Fibroblast of lung (primary cell): Measurements from ENCODE around the gene PBX1. TPM values are rescaled to one million over a fixed set of nuclear protein-coding genes. Genes with fewer than 3 reads are reported as not detected.

Experiments used
- DNase-seq, 2 donors: peaks; one replicate each; pipeline versions ENCODE4 v3.0.0 to v3.0.0-alpha.2; 2010; ENCODE audit warnings: low read depth in 2 of 2
- H2AFZ ChIP-seq: 2 replicates; pipeline ENCODE4 v1.5.1; 2012; ENCODE audit warnings: low read length, control low read depth, inconsistent platforms
- H3K27ac ChIP-seq: 2 replicates; pipeline ENCODE4 v1.5.1; 2011; ENCODE audit warnings: low read length, control low read depth; ENCODE audit not compliant: insufficient read depth
- H3K27me3 ChIP-seq: 2 replicates; pipeline ENCODE4 v1.5.1; 2011; ENCODE audit warnings: mild to moderate bottlenecking, low read length; ENCODE audit not compliant: control insufficient read depth, insufficient read depth
- H3K36me3 ChIP-seq: 2 replicates; pipeline ENCODE4 v1.5.1; 2011; ENCODE audit warnings: low read length; ENCODE audit not compliant: control insufficient read depth, insufficient read depth
- H3K4me1 ChIP-seq: 2 replicates; pipeline ENCODE4 v1.5.1; 2011; ENCODE audit warnings: low read length; ENCODE audit not compliant: control insufficient read depth, insufficient read depth; ENCODE audit errors: extremely low read depth
- H3K4me2 ChIP-seq: 2 replicates; pipeline ENCODE4 v1.5.1; 2011; ENCODE audit warnings: low read length, control low read depth; ENCODE audit not compliant: insufficient read depth; ENCODE audit errors: extremely low read depth
- H3K4me3 ChIP-seq, 4 experiments: fragments of 200-600 bp in 1 of 4; sonication (generic) in 1 of 4; replicated peaks in 1 of 4; 2 replicates each; pipeline ENCODE4 v1.5.1; 2011 to 2016; ENCODE audit warnings: low read length in 4 of 4, low read depth in 3 of 4, mild to moderate bottlenecking in 3 of 4, control low read depth in 2 of 4, inconsistent platforms in 1 of 4, mixed read lengths in 1 of 4; ENCODE audit not compliant: insufficient read depth in 1 of 4; ENCODE audit errors: control extremely low read depth in 1 of 4
- H3K79me2 ChIP-seq: 2 replicates; pipeline ENCODE4 v1.5.1; 2012; ENCODE audit warnings: mild to moderate bottlenecking, low read length, inconsistent platforms; ENCODE audit not compliant: control insufficient read depth, insufficient read depth
- H3K9ac ChIP-seq: 2 replicates; pipeline ENCODE4 v1.5.1; 2011; ENCODE audit warnings: mild to moderate bottlenecking, low read length, control low read depth; ENCODE audit not compliant: insufficient read depth
- H3K9me3 ChIP-seq: 2 replicates; pipeline ENCODE4 v1.5.1; 2012; ENCODE audit warnings: low read depth, low read length; ENCODE audit not compliant: control insufficient read depth, insufficient read depth
- H4K20me1 ChIP-seq: 2 replicates; pipeline ENCODE4 v1.5.1; 2011; ENCODE audit warnings: low read length; ENCODE audit not compliant: control insufficient read depth, insufficient read depth; ENCODE audit errors: extremely low read depth
- CTCF ChIP-seq, 2 donors: IDR thresholded peaks in 1 of 2; conservative IDR thresholded peaks in 1 of 2; 1 replicate in 1 of 2; 2 replicates in 1 of 2; pipeline ENCODE4 v1.5.1; 2011 to 2012; ENCODE audit warnings: low read length in 2 of 2, control low read depth in 1 of 2, inconsistent platforms in 1 of 2, low read depth in 1 of 2, mild to moderate bottlenecking in 1 of 2
- EZH2 ChIP-seq: IDR thresholded peaks from 2 replicates; pipeline ENCODE4 v1.5.1; 2012; ENCODE audit warnings: low read length, control low read depth, mild to moderate bottlenecking; ENCODE audit errors: missing control alignments
- polyA plus RNA-seq, 2 donors: library from polyadenylated mRNA; depleted of rRNA in 1 of 2; stranded (reverse) in 1 of 2; unstranded in 1 of 2; fragments of >200 nt; gene quantifications; 2 replicates each; pipeline ENCODE4 v1.2.1, GENCODE V29; 2011 to 2012; ENCODE audit warnings: missing spikeins in 1 of 2
- total RNA-seq: library from RNA; depleted of rRNA; stranded (reverse); fragments of >200 nt; gene quantifications from 2 replicates; pipeline ENCODE4 v1.2.1, GENCODE V29; 2014

The PBX1 gene
- total and polyA plus RNA-seq, 2 donors (not counting 1 experiment from before 2014, with no cell fraction given), result 43.1 to 46.7 TPM

- Histone ChIP-seq H3K4me2 (no peak overlapping the region), H3K36me3 (no peaks in the 10 kb centered on the region), H3K27me3 (no peaks in the 10 kb centered on the region), H3K9ac (no peak overlapping the region), H3K79me2 (no peaks in the 10 kb centered on the region), H3K9me3 (no peaks in the 10 kb centered on the region), H3K4me1 (peaks cover 26% of the 10 kb centered on the region), H2AFZ (no peak overlapping the region), H3K27ac (no peak overlapping the region), H3K4me3 (no peak overlapping the region), H4K20me1 (no peaks in the 10 kb centered on the region)
- no peak for TF ChIP-seq EZH2
- TF ChIP-seq CTCF (conservative IDR thresholded peaks at IDR 0.05 in 1 of 2, IDR thresholded peaks at IDR 0.05 in 1 of 2; ENCODE audit: low read depth in 1 of 2, low read length in 2 of 2), result peak in 1 of 2 donors; percentile 21
- DNase-seq, result no peak
These were observed 146.0 kb downstream of the PBX1 start for GRCh38 chr1:164704954-164705353.

GRCh38 chr1:164706606-164706987 lies 147.6 kb downstream of the PBX1 start:
- Histone ChIP-seq H3K4me1 (peaks cover 26% of the 10 kb centered on the region), H3K79me2 (no peaks in the 10 kb centered on the region), H3K4me2 (peak overlapping the region; percentile 25), H4K20me1 (no peaks in the 10 kb centered on the region), H3K27me3 (no peaks in the 10 kb centered on the region), H3K9ac (no peak overlapping the region), H3K9me3 (no peaks in the 10 kb centered on the region), H3K27ac (peak overlapping the region; percentile 84), H2AFZ (no peak overlapping the region), H3K4me3 (no peak overlapping the region), H3K36me3 (no peaks in the 10 kb centered on the region)
- peak in 1 of 2 donors; percentile 56 for DNase-seq
- TF ChIP-seq CTCF (conservative IDR thresholded peaks at IDR 0.05 in 1 of 2, IDR thresholded peaks at IDR 0.05 in 1 of 2; ENCODE audit: low read depth in 1 of 2, low read length in 2 of 2), result no peak
- no peak for TF ChIP-seq EZH2

- no peak overlapping the region for H2AFZ ChIP-seq
- no peaks in the 10 kb centered on the region for H3K9me3 ChIP-seq
- no peaks in the 10 kb centered on the region for H3K27me3 ChIP-seq
- TF ChIP-seq EZH2, result no peak
- TF ChIP-seq CTCF (conservative IDR thresholded peaks at IDR 0.05 in 1 of 2, IDR thresholded peaks at IDR 0.05 in 1 of 2; ENCODE audit: low read depth in 1 of 2, low read length in 2 of 2), result no peak
- peaks cover 28% of the 10 kb centered on the region for H3K4me1 ChIP-seq
- DNase-seq, result peak; percentile 58 to 93
- H3K79me2 ChIP-seq, result no peaks in the 10 kb centered on the region
- H3K4me3 ChIP-seq, result no peak overlapping the region
- no peaks in the 10 kb centered on the region for H3K36me3 ChIP-seq
- peak overlapping the region; percentile 55 for H3K4me2 ChIP-seq
- H3K9ac ChIP-seq, result no peak overlapping the region
- no peaks in the 10 kb centered on the region for H4K20me1 ChIP-seq
- peak overlapping the region; percentile 84 for H3K27ac ChIP-seq
These were observed 148.9 kb downstream of the PBX1 start for GRCh38 chr1:164707868-164708331.
